ES-I3 (cell line): ENCODE results near the gene RGS16.
"Not testable (repeated sequence)": the region's sequence is repeated elsewhere in the genome, so short reads cannot be mapped to it uniquely, and the experiment has no call there.

Experiments
- H3K36me3 ChIP-seq: 2 replicates; pipeline ENCODE4 v1.6.1; 2013; ENCODE audit warnings: mild to moderate bottlenecking, low read length, control low read depth, moderate library complexity; ENCODE audit not compliant: insufficient read depth
- H3K4me1 ChIP-seq: 2 replicates; pipeline ENCODE4 v1.6.1; 2013; ENCODE audit warnings: mild to moderate bottlenecking, control low read depth, low read length; ENCODE audit not compliant: insufficient read depth
- H3K9ac ChIP-seq: 2 replicates; pipeline ENCODE4 v1.6.1; 2013; ENCODE audit warnings: low read depth, mild to moderate bottlenecking, low read length, moderate library complexity
- H3K9me3 ChIP-seq: 2 replicates; pipeline ENCODE4 v1.6.1; 2013; ENCODE audit warnings: mild to moderate bottlenecking, low read length, moderate library complexity; ENCODE audit not compliant: control insufficient read depth, insufficient read depth

The RGS16 gene

DNA sequence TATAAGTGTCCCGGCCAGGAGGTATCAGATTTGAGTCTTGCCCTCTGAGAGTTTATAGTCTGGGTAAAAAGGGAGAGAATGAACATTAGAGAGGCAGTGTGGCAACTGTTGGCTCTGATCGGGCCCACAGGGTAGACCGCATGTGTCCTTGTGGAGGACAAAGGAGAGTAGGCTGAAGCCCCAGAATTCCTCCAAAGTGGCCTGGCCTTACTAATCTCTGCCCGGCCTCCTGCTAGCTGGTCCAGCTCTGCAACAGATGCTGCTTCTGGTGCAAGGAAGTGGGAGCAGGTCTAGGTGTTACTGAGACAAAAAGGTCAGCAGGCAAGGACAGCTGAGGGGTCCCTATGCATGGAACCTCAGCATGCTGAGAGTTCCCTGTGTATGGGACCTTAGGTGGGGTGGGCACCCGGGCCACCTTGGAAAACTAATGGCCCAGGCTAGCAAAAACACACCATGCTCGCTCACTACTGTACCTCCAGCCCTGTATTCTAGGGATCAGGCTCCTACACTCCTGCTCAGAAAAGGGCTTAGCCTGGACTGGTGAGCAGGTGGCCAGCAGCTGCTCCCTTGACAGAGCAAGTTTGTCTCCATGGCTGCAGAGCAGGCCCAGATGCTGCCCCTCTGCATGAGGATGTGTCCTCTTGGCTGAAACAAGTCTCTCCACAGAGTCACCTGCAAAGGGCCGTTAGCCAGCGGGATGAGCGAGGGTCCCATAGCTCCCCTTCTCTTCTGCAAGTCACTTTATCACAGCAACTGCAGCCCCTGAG is 30.3 kb upstream of the RGS16 start:
- Histone ChIP-seq H3K36me3 (no peaks in the 10 kb centered on the region), H3K9me3 (no peaks in the 10 kb centered on the region), H3K4me1 (peaks cover 25% of the 10 kb centered on the region), H3K9ac (no peak overlapping the region)

DNA sequence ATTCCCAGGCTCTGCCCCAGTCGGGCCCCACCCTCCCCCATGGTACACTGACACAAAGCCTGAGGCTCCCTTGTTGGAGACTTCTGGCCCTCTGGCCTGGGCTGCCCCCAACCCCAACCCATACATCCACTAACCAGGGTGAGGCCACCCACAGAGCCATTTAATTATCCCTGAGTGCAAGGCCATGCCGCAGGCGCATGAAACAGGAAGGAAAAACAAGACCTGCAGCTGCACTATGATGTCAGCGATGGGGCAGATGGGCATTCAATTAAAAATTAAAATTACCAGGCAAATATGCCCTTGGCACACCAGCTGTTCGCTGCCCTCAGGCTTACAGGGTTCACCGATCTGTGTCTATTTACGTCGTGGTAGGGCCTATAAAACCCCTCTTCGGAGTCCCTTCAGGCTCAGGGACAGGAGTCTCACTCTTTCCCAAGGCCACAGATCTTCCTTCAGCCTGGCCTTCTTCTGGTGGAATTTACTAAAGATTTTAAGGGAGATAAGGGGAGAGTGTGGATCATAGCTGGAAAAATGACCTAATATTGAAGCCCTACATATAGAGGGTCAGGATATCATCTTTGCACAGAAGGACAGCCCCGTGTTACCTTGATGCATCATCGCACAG is 29.6 kb upstream of the RGS16 start:
- Histone ChIP-seq H3K36me3 (no peaks in the 10 kb centered on the region), H3K9me3 (no peaks in the 10 kb centered on the region), H3K9ac (no peak overlapping the region), H3K4me1 (peaks cover 33% of the 10 kb centered on the region)

DNA sequence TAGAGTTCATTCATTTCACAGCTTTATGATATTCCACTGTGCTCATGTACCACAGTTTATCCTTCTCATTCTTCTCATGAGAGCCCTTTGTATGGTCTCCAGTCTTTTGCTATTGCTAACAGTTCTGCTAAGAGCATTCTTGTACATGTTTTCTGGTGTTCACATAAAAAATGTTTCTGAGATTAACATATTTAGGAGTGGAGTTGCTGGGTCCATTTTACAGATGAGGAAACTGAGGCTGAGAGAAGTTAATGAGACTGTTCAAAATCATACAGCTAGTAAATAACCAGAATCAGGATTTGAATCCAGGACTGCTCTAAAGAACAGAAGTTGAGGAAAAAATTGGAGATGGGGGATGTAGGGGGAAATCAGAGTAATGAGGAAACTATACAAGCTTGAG is 28.8 kb upstream of the RGS16 start:
- peaks cover 34% of the 10 kb centered on the region for H3K4me1 ChIP-seq
- no peaks in the 10 kb centered on the region for H3K36me3 ChIP-seq
- H3K9me3 ChIP-seq = no peaks in the 10 kb centered on the region
- no peak overlapping the region for H3K9ac ChIP-seq

DNA sequence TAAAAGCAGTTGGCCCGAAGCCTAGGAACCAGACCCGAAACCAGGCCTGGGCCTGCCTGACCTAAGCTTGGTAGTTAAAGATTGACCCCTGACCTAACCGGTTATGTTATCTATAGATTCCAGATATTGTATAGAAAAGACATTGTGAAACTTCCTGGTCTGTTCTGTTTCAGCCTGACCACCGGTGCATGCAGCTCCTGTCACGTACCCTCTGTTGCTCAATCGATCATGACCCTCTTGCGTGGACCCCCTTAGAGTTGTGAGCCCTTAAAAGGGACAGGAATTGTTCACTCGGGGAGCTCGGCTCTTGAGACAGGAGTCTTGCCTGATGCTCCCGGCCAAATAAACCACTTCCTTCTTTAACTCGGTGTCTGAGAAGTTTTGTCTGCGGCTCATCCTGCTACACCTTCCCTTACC is 28.3 kb upstream of the RGS16 start:
- H3K4me1 ChIP-seq = peaks cover 34% of the 10 kb centered on the region

DNA sequence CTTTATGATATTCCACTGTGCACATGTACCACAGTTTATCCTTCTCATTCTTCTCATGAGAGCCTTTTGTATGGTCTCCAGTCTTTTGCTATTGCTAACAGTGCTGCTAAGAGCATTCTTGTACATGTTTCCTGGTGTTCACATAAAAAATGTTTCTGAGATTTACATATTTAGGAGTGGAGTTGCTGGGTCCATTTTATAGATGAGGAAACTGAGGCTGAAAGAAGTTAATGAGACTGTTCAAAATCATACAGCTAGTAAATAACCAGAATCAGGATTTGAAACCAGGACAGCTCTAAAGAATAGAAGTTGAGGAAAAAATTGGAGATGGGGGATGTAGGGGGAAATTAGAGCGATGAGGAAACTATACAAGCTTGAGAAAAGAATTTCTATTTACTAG is 27.8 kb upstream of the RGS16 start:
- Histone ChIP-seq H3K9me3 (no peaks in the 10 kb centered on the region), H3K36me3 (no peaks in the 10 kb centered on the region), H3K4me1 (peaks cover 34% of the 10 kb centered on the region), H3K9ac (no peak overlapping the region)

More for the DNA sequence above, 28.3 kb upstream of the RGS16 start:
- not testable (repeated sequence) for H3K9me3 ChIP-seq, H3K36me3 ChIP-seq, H3K9ac ChIP-seq

DNA sequence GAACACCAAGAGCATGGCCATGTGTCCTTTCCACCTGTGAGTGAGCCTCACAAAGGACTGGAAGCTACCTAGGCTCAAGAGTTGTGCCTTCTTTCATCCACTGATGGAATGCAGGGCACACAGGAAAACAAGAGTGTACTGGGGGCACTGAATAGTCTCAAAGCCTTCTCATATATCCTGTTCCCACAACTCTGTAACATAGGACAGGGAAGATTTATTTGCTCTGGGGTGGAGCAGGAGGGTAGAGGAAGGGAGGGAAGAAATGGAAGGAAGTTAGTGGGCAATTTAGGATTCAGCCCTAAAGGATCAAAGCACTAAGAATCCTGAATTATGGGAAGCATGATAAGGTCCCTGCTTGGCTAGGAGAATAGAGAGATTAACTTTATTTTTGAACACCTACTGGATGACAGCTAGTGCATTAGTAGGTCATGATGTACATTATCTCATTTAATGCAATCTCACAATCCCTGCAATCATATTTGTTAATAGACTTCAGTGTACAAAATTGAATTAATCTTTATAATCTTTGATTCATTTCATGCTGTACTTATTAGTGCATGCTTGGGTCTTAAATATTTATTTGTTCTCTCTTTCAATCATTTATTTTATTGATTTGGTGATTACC is 27.0 kb upstream of the RGS16 start:
- no peak overlapping the region for H3K9ac ChIP-seq
- no peaks in the 10 kb centered on the region for H3K9me3 ChIP-seq
- peaks cover 41% of the 10 kb centered on the region for H3K4me1 ChIP-seq
- H3K36me3 ChIP-seq = no peaks in the 10 kb centered on the region

DNA sequence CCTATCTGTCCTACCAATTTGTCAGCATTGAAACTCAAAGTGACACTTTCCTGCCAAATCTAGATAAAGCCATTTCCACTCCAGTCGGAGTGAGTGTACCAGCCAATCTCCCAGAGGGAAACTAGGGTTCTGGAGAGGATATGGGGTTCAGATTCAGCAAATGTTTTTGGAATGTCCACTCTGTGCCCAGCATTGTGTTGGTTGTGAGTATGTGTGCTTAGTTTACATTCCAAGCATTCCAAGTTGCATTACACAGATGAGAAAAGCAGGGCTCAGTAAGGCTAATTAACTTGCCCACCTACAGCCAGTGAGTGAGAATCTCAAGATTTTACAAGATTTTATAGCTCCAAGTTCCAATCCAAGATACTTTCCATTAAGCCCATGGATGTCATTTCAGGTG is 26.4 kb upstream of the RGS16 start:
- Histone ChIP-seq H3K4me1 (peaks cover 46% of the 10 kb centered on the region), H3K9me3 (no peaks in the 10 kb centered on the region), H3K36me3 (no peaks in the 10 kb centered on the region), H3K9ac (no peak overlapping the region)

DNA sequence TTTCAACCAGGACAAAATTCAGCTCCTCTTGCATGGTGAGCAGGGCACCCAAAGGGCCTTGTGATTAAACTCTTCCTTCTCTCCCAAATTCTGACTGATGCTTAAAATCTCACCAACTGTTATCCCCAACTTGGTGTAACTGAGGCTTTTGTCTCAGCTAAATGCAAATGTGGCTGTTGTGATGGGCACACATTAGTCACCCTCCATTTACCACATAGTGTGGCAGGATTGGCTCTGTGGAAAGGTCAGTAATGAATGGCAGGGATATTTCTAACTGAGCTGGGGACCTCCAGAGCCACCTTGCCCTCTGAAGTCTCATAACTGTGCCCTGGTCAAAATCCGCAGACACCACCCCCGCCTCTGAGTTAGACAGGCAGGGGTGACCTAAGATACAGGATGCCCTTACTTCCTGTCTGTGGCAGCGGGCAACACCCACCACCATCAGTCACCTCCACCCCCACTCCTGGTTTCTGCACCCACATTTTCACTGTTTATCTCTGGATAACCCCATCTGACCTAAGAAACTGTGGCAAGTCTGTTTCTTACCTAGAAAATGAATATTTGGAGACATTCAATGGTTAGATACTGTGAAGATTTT is 25.4 kb upstream of the RGS16 start:
- no peak overlapping the region for H3K9ac ChIP-seq
- H3K4me1 ChIP-seq = peaks cover 49% of the 10 kb centered on the region

DNA sequence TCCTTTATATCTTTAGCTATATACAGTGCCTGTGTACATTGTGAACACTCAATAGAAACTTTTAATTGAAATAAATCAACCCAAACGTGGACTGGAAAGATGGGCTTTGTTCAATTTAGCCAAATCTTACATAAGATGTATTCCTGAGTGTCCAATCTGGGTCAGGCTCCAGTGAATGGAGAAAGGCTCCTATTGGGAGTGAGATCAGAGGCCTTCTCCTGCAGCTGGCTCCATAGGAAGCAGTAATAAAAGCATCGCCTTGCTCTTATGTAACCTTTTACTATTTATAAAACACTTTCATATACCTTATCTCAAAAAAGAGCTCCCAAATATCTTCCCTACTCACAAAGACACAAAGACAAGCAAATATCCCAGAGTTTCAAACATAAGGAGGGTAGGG is 24.9 kb upstream of the RGS16 start:
- Histone ChIP-seq H3K9me3 (no peaks in the 10 kb centered on the region), H3K9ac (no peak overlapping the region), H3K4me1 (peaks cover 47% of the 10 kb centered on the region), H3K36me3 (no peaks in the 10 kb centered on the region)

More for the DNA sequence above, 25.4 kb upstream of the RGS16 start:
- no peaks in the 10 kb centered on the region for H3K36me3 ChIP-seq
- no peaks in the 10 kb centered on the region for H3K9me3 ChIP-seq

DNA sequence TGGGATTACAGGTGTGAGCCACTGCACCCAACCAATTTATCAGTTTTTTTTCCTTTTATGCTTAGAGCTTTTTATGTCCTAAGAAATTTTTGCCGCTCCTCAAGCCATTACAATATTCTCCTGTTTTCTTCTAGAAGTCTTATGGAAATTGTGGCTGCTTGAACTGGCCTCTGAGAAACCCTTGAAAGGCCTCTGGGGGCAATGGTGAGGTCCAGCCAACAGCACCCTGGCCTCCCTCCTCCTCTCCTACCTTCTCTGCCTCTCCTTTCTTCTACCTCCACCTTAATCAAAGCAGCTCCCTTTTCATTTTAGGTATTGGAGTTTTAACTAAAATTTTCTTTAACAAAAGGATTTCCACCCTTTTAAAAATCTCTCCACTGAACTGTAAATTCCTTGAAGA is 24.5 kb upstream of the RGS16 start:
- H3K4me1 ChIP-seq = peaks cover 43% of the 10 kb centered on the region
- no peaks in the 10 kb centered on the region for H3K36me3 ChIP-seq
- no peak overlapping the region for H3K9ac ChIP-seq
- H3K9me3 ChIP-seq = no peaks in the 10 kb centered on the region

DNA sequence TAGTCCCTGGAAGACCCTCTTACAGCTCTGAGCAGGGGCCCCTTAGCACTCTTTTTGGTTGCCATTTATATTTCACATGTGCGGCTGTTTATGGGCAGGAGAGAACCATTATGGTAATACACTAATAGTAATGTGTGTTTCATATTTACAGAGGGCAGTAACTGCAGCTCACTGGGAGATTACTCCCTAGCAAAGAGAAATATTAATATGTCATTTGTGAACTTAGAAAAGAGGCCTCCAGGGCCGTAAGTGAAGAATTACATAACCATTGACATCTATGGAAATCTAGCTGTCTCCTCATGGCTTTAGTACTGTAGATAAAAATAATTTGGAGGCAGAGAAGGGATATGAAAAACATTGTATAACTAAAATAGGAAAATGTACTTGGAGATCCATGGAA is 23.4 kb upstream of the RGS16 start:
- H3K4me1 ChIP-seq = peaks cover 50% of the 10 kb centered on the region
- H3K9me3 ChIP-seq = no peaks in the 10 kb centered on the region
- H3K9ac ChIP-seq = no peak overlapping the region
- no peaks in the 10 kb centered on the region for H3K36me3 ChIP-seq

DNA sequence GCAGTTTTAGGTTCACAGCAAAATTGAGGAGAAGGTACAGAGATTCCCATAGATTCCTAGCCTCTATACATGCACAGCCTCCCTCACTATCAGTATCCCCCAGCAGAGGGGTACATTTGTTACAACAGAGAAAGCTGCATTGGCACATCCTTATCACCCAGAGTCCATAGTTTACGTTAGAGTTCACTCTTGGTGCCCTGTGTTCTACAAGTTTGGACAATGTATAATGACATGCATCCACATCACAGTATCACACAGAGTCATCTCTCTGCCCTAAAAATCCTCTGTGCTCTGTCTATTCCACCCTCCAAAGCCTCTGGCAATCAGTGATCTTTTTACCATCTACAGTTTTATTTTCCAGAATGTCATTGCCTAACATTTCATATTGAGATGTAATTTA is 22.3 kb upstream of the RGS16 start:
- Histone ChIP-seq H3K36me3 (no peaks in the 10 kb centered on the region), H3K4me1 (peaks cover 50% of the 10 kb centered on the region), H3K9me3 (no peaks in the 10 kb centered on the region), H3K9ac (no peak overlapping the region)

DNA sequence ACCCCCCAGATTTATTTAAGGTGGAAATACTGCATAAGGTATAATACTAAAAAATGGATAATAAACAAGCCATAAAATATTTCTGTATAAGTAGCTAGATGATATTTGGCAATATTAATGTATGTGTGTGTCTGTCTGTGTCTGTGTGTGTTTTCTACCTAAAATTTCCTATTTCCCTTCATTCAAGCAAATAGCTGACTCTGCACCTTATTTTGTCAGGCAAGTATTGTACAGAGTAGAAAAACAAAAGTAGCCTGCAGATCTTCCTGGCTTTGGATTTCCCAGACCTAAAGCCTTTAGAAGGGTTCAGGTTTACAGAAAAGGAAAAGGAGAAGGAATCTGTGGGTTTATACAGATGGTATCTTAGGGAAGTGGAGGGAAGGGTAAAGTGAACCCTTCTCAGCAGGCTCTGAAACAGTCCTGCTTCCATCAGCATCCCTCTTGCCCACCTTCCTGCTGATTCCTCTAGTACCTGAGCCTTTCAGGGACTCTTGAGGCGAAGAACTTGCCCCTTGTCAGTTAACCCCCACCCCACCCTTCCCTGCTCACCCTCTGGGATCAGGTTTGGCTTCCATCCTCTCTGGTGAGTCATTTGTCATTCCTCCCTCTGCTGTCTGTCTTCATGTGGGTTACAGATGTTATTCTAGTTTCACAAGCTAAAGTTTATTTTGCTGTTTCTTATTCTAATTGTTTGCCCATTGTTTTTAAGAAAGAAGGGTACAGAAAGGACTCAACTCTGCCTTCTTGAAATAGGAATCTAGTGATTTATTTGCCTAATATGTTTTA is 21.7 kb upstream of the RGS16 start:
- no peaks in the 10 kb centered on the region for H3K9me3 ChIP-seq
- H3K9ac ChIP-seq = no peak overlapping the region
- peaks cover 46% of the 10 kb centered on the region for H3K4me1 ChIP-seq
- no peaks in the 10 kb centered on the region for H3K36me3 ChIP-seq

DNA sequence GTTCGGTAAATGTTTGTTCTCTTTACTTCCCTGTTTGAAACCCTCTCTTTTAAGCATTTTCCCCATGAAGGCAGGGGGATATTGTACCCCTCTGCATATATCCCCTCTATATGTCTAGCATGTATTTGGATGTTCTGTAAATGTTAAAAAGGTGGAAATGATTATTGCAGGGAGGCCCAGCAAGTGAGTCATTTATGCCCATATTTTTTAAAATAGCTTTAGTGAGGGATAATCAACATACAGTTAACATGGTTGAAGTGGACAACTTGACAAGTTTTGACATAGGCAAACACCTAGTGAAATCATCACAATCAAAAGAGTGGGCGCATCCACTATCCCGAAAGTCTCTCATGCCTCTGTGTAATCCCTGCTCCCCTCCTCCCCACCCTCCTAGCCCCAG is 20.8 kb upstream of the RGS16 start:
- Histone ChIP-seq H3K9me3 (no peaks in the 10 kb centered on the region), H3K36me3 (no peaks in the 10 kb centered on the region), H3K9ac (no peak overlapping the region), H3K4me1 (peaks cover 37% of the 10 kb centered on the region)
